ENCODE measurements around the gene DHX16. TPM values are rescaled to one million over a fixed set of nuclear protein-coding genes. Genes with fewer than 3 reads are reported as not detected.
A peak's percentile ranks its signal among the peaks of the same experiment; 100 is the strongest.

Gene DHX16
- total and polyA plus RNA-seq, 2 donors (not counting 1 experiment from before 2014, with no cell fraction given), result 51.1 to 71.7 TPM

DNA sequence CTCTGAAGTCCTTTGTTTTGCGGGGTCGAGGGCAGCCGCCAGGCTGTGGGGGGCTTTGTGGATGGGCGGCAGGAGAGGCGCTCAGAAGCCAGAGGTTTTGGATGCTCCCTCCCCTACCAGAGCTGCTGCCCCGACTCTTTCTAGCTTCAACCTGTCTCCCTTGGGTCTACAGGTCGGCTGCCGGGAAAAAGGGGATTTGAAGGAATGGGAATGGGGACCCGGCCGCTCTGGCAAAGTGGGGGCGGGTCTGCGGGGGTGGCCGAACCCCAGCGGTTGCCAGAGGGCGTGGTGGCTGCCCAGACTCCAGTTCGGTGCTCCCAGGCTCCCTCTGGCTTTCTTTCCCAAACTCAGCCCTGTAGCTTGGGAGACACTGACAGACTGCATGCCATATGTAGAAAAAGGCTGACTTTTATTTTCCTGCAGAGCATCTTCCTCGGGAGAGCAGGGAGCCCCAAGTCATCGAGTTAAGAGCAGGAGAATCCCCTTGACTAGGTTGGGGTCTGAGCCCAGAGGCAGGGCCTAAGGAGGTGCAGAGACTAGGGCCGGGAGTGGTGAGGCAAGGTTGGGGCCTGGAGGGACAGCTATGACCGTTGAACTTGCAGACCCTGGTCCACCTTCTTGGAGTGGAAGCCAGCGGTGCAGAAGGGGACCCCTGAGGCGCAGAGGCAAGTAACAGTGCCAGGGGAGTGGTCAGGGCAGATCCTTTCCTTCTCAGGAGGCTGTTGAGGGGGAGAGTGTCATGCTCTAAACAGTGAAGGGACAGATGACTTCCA is 15.0 kb upstream of the DHX16 start:
- H3K27ac ChIP-seq (ENCODE audit: low read length in 2 of 2), result peak overlapping the region; percentile 93 to 97
- peaks cover 0 to 3% of the 10 kb centered on the region in 2 experiments for H3K36me3 ChIP-seq (replicated peaks in 1 of 2; ENCODE audit: control extremely low read depth in 1 of 2, control insufficient read depth in 1 of 2, extremely low read depth in 1 of 2, insufficient read depth in 2 of 2, low read length in 1 of 2)
- no peaks in the 10 kb centered on the region for H3K27me3 ChIP-seq (replicated peaks in 1 of 4; ENCODE audit: control extremely low read depth in 1 of 4, control insufficient read depth in 3 of 4, insufficient read depth in 4 of 4, low read length in 3 of 4)
- H3K79me2 ChIP-seq (ENCODE audit: control insufficient read depth, insufficient read depth, low read length), result peaks cover 51% of the 10 kb centered on the region
- Mint-ChIP-seq H3K4me1 (peaks cover 66% of the 10 kb centered on the region), H3K27me3 (no peaks in the 10 kb centered on the region), H3K9me3 (ENCODE audit: insufficient read depth) (no peaks in the 10 kb centered on the region), H3K4me3 (peak overlapping the region; percentile 97), H3K27ac (peak overlapping the region; percentile 99)
- peak overlapping the region; percentile 98 for H3K9ac ChIP-seq (ENCODE audit: low read length)
- H4K20me1 ChIP-seq (ENCODE audit: control insufficient read depth, insufficient read depth, low read length, poor library complexity, severe bottlenecking), result peaks cover 38% of the 10 kb centered on the region
- ChIA-PET CTCF (interaction anchor here (0.9 to 8.9 kb wide), 8 partner anchors 8 to 91 kb away, joined by 3 to 151 read pairs (median 5); partner anchors contain the start of genes DHX16, MDC1, MRPS18B and TUBB), POLR2A (interaction anchor here (0.7 to 3.2 kb wide), 10 partner anchors 9 to 747 kb away, joined by 3 to 45 read pairs (median 4); partner anchors contain the start of genes DHX16, GNL1, MDC1 and MRPS18B)
- H3K4me3 ChIP-seq (ENCODE audit: control extremely low read depth in 1 of 5, extremely low read depth in 1 of 5, insufficient read depth in 1 of 5, low read depth in 2 of 5, low read length in 4 of 5), result peak overlapping the region; percentile 2 to 100 (median 93)
- DNase-seq, result peak; percentile 52
- H3K4me1 ChIP-seq (ENCODE audit: control insufficient read depth in 2 of 2, insufficient read depth in 2 of 2, low read length in 2 of 2), result peaks cover 36 to 43% of the 10 kb centered on the region in 2 donors
- intact Hi-C loops (cut with micrococcal nuclease), result loop anchor here (1.0 to 2.0 kb wide), 3 partner anchors 9 to 29 kb away; partner anchors contain the start of genes DHX16 and MDC1
- WGBS (ENCODE audit: insufficient coverage), result 8% methylated on average over 13 of the region's 22 CpGs
- TF ChIP-seq, protein P1, sequence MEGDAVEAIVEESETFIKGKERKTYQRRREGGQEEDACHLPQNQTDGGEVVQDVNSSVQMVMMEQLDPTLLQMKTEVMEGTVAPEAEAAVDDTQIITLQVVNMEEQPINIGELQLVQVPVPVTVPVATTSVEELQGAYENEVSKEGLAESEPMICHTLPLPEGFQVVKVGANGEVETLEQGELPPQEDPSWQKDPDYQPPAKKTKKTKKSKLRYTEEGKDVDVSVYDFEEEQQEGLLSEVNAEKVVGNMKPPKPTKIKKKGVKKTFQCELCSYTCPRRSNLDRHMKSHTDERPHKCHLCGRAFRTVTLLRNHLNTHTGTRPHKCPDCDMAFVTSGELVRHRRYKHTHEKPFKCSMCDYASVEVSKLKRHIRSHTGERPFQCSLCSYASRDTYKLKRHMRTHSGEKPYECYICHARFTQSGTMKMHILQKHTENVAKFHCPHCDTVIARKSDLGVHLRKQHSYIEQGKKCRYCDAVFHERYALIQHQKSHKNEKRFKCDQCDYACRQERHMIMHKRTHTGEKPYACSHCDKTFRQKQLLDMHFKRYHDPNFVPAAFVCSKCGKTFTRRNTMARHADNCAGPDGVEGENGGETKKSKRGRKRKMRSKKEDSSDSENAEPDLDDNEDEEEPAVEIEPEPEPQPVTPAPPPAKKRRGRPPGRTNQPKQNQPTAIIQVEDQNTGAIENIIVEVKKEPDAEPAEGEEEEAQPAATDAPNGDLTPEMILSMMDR (IDR thresholded peaks at IDR 0.05), result no peak
- no peak for TF ChIP-seq EZH2 (IDR thresholded peaks at IDR 0.05; ENCODE audit: borderline replicate concordance, insufficient read depth, low read depth, low read length, poor library complexity, severe bottlenecking)
- peak overlapping the region; percentile 82 for H2AFZ ChIP-seq (ENCODE audit: insufficient read depth, low read depth, low read length, poor library complexity, severe bottlenecking)
- no peak for ATAC-seq (ENCODE audit: low read depth)
- H3K4me2 ChIP-seq (replicated peaks; ENCODE audit: low read depth, low read length, poor library complexity, severe bottlenecking), result peak overlapping the region; percentile 100
- no peaks in the 10 kb centered on the region for H3K9me3 ChIP-seq (ENCODE audit: control extremely low read depth in 1 of 3, control insufficient read depth in 2 of 3, insufficient read depth in 1 of 3, low read length in 2 of 3)
